ENCODE data around the gene ANO10.

GRCh38 chr3:43434431-43434830 is 187.4 kb downstream of the ANO10 start:
- TF ChIP-seq CTCF (IDR thresholded peaks at IDR 0.05): no peak
- TF ChIP-seq POLR2A (IDR thresholded peaks at IDR 0.05): no peak

Measured in heart left ventricle (tissue), 13 donors.